PC-9 (cell line): ENCODE measurements around the gene KCNJ16. TPM values are rescaled to one million over a fixed set of nuclear protein-coding genes. Genes with fewer than 3 reads are reported as not detected.

Experiments used
- BruUV-seq: library from RNA; stranded (reverse); fragments of 400-500 nt; replicated peaks from 2 replicates; lab custom pipeline; 2021; lab: Mats Ljungman, UMichigan
- CTCF ChIA-PET: fragments of 300-600 bp; sonication (Branson Sonifier 250); formaldehyde crosslinking; loops from one replicate; lab custom pipeline; 2022; ENCODE audit warnings: antibody characterized with exemption; lab: Charles Lee
- POLR2A ChIA-PET: fragments of 300-600 bp; sonication (Branson Sonifier 250); formaldehyde crosslinking; loops from one replicate; lab custom pipeline; 2022; ENCODE audit warnings: antibody characterized with exemption; ENCODE audit not compliant: unreplicated experiment; lab: Charles Lee
- DNase-seq, 2 experiments: peaks; one replicate each; pipeline versions ENCODE4 v3.0.0 to v3.0.0-alpha.2; 2015 to 2022; ENCODE audit warnings: mixed read lengths in 1 of 2
- H2AFZ ChIP-seq: fragments of 200-600 bp; sonication (generic); 2 replicates; pipeline ENCODE4 v1.8.1; 2017; ENCODE audit warnings: antibody characterized with exemption
- H3F3A ChIP-seq: fragments of 200-600 bp; sonication (generic); 2 replicates; pipeline ENCODE4 v1.8.1; 2017; ENCODE audit warnings: antibody characterized with exemption, mild to moderate bottlenecking, low read depth; ENCODE audit not compliant: insufficient read depth
- H3K27ac ChIP-seq: fragments of 200-600 bp; sonication (generic); 2 replicates; pipeline ENCODE4 v1.6.1; 2016; ENCODE audit warnings: mixed run types
- H3K27me3 ChIP-seq: fragments of 200-600 bp; sonication (generic); 2 replicates; pipeline ENCODE4 v1.6.1; 2016; ENCODE audit warnings: low read depth, mixed run types; ENCODE audit not compliant: insufficient read depth
- H3K36me3 ChIP-seq: fragments of 200-600 bp; sonication (generic); 2 replicates; pipeline ENCODE4 v1.6.1; 2016; ENCODE audit warnings: low read depth, mixed run types
- H3K4me1 ChIP-seq: fragments of 200-600 bp; sonication (generic); replicated peaks from 2 replicates; pipeline ENCODE4 v1.6.1; 2016; ENCODE audit warnings: mixed run types; ENCODE audit not compliant: insufficient read depth
- H3K4me2 ChIP-seq: fragments of 200-600 bp; sonication (generic); 2 replicates; pipeline ENCODE4 v1.6.1; 2017; ENCODE audit warnings: mixed run types
- H3K4me3 ChIP-seq: fragments of 200-600 bp; sonication (generic); 2 replicates; pipeline ENCODE4 v1.6.1; 2016; ENCODE audit warnings: mixed run types
- H3K79me2 ChIP-seq: fragments of 200-600 bp; sonication (generic); 2 replicates; pipeline ENCODE4 v1.6.1; 2017; ENCODE audit warnings: low read depth, mixed run types
- H3K9me2 ChIP-seq: fragments of 200-600 bp; sonication (generic); 2 replicates; pipeline ENCODE4 v1.8.1; 2017; ENCODE audit warnings: mild to moderate bottlenecking; ENCODE audit not compliant: insufficient read depth
- H3K9me3 ChIP-seq: fragments of 200-600 bp; sonication (generic); 2 replicates; pipeline ENCODE4 v1.8.1; 2016; ENCODE audit warnings: low read depth; ENCODE audit not compliant: insufficient read depth
- H4K20me1 ChIP-seq: fragments of 200-600 bp; sonication (generic); 2 replicates; pipeline ENCODE4 v1.8.1; 2017; ENCODE audit not compliant: insufficient read depth
- EZH2 ChIP-seq: fragments of 200-600 bp; sonication (generic); IDR thresholded peaks from 2 replicates; pipeline ENCODE4 v1.8.0; 2017; ENCODE audit warnings: antibody characterized with exemption, low read depth
- intact Hi-C: fragments of 100-400 bp; cut with micrococcal nuclease; formaldehyde crosslinking; loops from one replicate; pipeline ENCODE4 v1.10.0; 2022; ENCODE audit not compliant: unreplicated experiment
- total RNA-seq: library from RNA; stranded (reverse); gene quantifications from 2 replicates; pipeline ENCODE4 v1.2.3, GENCODE V29; 2021
- TF ChIP-seq, protein P1 (sequence below): fragments of 200-600 bp; sonication (generic); conservative IDR thresholded peaks from 2 replicates; pipeline ENCODE4 v1.6.1; 2017; ENCODE audit warnings: mixed run types, antibody characterized with exemption, mild to moderate bottlenecking, moderate library complexity

The KCNJ16 gene
- total RNA-seq, 1 experiment from 2014 or later, result not detected

DNA sequence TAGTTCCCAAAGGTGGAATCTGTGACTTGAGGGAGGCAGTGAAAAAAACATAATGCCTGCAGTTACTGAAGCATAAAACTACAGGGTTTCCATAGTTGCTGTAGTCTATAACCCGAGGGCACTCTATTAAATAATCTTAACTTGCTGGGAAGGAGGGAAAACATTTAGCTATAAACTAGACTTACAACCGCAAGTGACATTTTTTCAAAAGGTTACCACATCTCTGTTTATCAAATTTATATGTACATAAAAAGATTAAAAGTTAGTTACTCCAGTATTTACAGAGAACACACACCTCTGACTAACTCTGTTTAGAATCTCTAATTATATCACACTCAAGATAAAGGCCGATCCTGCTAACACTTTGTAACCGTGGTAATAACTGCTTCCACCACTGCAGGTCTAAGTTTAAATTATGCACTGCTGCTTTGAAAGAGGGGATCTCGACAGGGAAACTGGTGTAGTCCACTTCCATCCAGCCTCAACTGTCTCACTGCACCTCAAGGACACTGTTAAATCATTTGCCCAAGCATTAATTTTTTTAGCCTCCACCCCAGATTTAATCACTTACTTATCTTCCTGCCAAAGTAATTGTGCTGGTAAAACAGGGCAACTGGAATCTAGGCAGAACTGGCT is 14.6 kb downstream of the KCNJ16 start:
- Histone ChIP-seq H3K4me1 (peaks cover 39% of the 10 kb centered on the region), H4K20me1 (no peaks in the 10 kb centered on the region), H3K9me2 (no peaks in the 10 kb centered on the region), H3F3A (peaks cover 18% of the 10 kb centered on the region), H3K27me3 (no peaks in the 10 kb centered on the region; the same call in 1 of the 2 replicates), H3K4me2 (peak overlapping the region; percentile 49), H2AFZ (no peak overlapping the region), H3K79me2 (no peaks in the 10 kb centered on the region), H3K9me3 (no peaks in the 10 kb centered on the region), H3K4me3 (no peak overlapping the region), H3K27ac (peak overlapping the region; percentile 1; the same call in 1 of the 2 replicates), H3K36me3 (no peaks in the 10 kb centered on the region)
- BruUV-seq, result no TSS peak
- intact Hi-C loops, result no loop called here
- peak in 1 of 2 experiments; percentile 94 for DNase-seq
- ChIA-PET POLR2A (no interaction called here), CTCF (no interaction called here)
- TF ChIP-seq, protein P1, sequence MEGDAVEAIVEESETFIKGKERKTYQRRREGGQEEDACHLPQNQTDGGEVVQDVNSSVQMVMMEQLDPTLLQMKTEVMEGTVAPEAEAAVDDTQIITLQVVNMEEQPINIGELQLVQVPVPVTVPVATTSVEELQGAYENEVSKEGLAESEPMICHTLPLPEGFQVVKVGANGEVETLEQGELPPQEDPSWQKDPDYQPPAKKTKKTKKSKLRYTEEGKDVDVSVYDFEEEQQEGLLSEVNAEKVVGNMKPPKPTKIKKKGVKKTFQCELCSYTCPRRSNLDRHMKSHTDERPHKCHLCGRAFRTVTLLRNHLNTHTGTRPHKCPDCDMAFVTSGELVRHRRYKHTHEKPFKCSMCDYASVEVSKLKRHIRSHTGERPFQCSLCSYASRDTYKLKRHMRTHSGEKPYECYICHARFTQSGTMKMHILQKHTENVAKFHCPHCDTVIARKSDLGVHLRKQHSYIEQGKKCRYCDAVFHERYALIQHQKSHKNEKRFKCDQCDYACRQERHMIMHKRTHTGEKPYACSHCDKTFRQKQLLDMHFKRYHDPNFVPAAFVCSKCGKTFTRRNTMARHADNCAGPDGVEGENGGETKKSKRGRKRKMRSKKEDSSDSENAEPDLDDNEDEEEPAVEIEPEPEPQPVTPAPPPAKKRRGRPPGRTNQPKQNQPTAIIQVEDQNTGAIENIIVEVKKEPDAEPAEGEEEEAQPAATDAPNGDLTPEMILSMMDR, result no peak
- TF ChIP-seq EZH2, result no peak

DNA sequence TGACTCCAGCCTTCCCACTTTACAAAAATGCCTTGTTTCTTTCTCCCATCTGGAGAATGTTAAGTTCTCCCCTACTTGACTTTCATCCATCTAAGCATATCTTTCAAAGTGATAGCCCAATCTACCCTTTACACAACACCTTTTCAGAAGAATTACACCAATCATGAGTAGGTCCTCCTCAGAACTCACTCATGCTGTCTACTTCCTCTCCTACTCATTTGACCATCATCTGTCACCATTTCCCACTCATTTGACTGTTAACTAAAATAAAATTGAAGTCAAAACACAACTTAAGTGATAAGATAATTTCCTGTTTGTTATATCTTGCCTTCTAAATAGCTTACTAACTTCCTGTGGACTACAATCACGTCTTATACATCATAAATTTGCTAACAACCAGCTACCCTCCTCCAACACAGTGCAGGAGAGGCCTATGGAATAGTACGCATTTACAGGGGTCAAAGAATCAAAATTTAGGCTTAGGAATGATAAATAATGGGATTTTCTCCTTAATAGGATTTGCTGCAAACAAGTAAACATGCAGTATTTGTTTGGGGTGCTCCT is 16.1 kb downstream of the KCNJ16 start:
- H3K79me2 ChIP-seq, result no peaks in the 10 kb centered on the region
- BruUV-seq, result no TSS peak
- no peaks in the 10 kb centered on the region for H3K27me3 ChIP-seq
- CTCF ChIA-PET, result no interaction called here
- H4K20me1 ChIP-seq, result no peaks in the 10 kb centered on the region
- no peak for DNase-seq
- H3K27ac ChIP-seq, result no peak overlapping the region
- H3K4me3 ChIP-seq, result no peak overlapping the region
- H2AFZ ChIP-seq, result no peak overlapping the region
- peaks cover 39% of the 10 kb centered on the region for H3K4me1 ChIP-seq
- TF ChIP-seq, protein P1, result no peak
- no peak for TF ChIP-seq EZH2
- peak overlapping the region; percentile 38; the same call in 1 of the 2 replicates for H3K4me2 ChIP-seq
- POLR2A ChIA-PET, result no interaction called here
- intact Hi-C loops, result no loop called here
- H3K9me2 ChIP-seq, result no peaks in the 10 kb centered on the region
- no peaks in the 10 kb centered on the region for H3K9me3 ChIP-seq
- peaks cover 18% of the 10 kb centered on the region for H3F3A ChIP-seq
- H3K36me3 ChIP-seq, result no peaks in the 10 kb centered on the region

DNA sequence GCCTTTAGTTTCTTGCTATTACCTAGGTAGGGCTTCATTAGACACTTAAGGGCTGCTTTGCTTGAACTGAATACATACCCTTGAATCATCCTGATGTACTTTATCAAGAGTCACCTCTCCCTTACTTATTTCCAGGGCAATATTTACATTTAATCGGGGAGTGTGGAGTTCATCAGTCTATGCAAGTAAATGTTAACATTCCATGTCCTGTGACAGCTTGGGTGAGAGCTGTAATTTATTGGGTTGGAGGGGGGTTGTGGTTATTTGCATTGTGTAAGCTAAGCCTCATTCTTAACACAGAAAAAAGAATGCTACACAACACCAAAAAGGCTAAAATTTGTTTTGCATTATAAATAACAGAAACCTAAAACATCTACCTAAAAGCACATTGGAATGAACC is 16.7 kb downstream of the KCNJ16 start:
- DNase-seq, result peak in 1 of 2 experiments; percentile 77
- BruUV-seq, result no TSS peak
- H3K36me3 ChIP-seq, result no peaks in the 10 kb centered on the region
- H3K79me2 ChIP-seq, result no peaks in the 10 kb centered on the region
- intact Hi-C loops, result no loop called here
- H2AFZ ChIP-seq, result no peak overlapping the region
- H3K27ac ChIP-seq, result no peak overlapping the region
- peaks cover 39% of the 10 kb centered on the region for H3K4me1 ChIP-seq
- ChIA-PET CTCF (no interaction called here), POLR2A (no interaction called here)
- peak overlapping the region; percentile 38 for H3K4me2 ChIP-seq
- no peaks in the 10 kb centered on the region for H4K20me1 ChIP-seq
- H3K9me2 ChIP-seq, result no peaks in the 10 kb centered on the region
- H3K27me3 ChIP-seq, result no peaks in the 10 kb centered on the region
- TF ChIP-seq, protein P1, result no peak
- no peak for TF ChIP-seq EZH2
- peaks cover 18% of the 10 kb centered on the region for H3F3A ChIP-seq
- H3K4me3 ChIP-seq, result no peak overlapping the region
- no peaks in the 10 kb centered on the region for H3K9me3 ChIP-seq
